ENCODE measurements around the gene CMTM7.

Gene CMTM7

GRCh38 chr3:32422943-32423342 is 31.3 kb downstream of the CMTM7 start:
- no peak overlapping the region for H3K4me3 ChIP-seq (ENCODE audit: low read length)
- TF ChIP-seq CTCF (IDR thresholded peaks at IDR 0.05; ENCODE audit: insufficient read depth, low read depth, low read length, missing control alignments), result no peak
- DNase-seq (ENCODE audit: low read depth), result no peak

DNA sequence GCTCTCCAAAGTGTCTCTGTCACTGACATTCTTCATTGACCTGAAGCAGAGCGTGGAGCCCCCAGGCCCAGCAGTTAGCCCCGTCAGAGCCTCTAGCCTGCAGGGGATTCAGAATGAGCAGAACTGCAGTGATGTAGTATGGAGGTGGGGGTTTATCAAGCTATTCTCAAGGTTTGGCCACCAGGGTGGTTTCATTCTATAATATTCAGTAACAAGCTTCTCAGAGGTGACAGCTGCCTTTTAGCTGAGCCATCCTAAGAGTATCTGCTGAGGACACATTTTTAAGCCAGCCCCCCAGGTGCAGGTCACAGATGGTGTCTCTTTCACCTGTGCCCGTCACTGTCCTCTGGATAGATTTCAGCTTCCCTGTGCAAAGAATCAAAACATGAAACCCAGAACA is 31.9 kb downstream of the CMTM7 start:
- no peak for DNase-seq (ENCODE audit: low read depth)
- TF ChIP-seq CTCF (IDR thresholded peaks at IDR 0.05; ENCODE audit: insufficient read depth, low read depth, low read length, missing control alignments), result no peak
- H3K4me3 ChIP-seq (ENCODE audit: low read length), result no peak overlapping the region

GRCh38 chr3:32423956-32424557 is 32.4 kb downstream of the CMTM7 start:
- TF ChIP-seq CTCF (IDR thresholded peaks at IDR 0.05; ENCODE audit: insufficient read depth, low read depth, low read length, missing control alignments), result no peak
- no peak for DNase-seq (ENCODE audit: low read depth)
- H3K4me3 ChIP-seq (ENCODE audit: low read length), result no peak overlapping the region

DNA sequence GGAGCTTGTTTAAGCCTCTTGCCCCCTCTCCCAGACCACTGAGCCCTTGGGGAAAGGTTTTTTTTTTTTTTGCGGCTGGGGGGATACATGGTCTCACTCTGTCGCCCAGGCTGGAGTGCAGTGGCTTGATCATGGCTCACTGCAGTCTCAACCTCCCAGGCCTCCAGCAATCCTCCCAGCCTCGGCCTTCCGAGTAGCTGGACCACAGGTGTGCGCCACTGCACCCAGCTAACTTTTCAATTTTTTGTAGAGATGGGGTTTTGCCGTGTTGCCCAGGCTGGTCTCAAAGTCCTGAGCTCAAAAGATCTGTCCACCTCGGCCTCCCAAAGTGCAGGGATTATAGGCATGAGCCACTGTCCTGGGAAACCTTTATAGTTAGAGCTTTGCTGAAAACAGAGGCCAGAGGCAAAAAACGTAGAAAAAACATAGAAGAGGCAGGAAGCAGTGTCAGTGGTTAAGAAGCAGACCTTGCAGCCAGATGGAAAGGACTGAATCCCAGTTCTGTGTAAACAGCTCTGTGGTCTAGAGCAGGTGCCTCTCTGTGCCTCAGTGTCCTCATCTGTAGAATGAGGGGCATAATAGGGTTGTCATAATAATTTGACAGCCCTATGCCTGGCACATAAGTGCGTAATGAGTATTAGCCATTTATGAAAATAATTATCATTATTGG is 33.1 kb downstream of the CMTM7 start:
- H3K4me3 ChIP-seq (ENCODE audit: low read length), result no peak overlapping the region
- no peak for DNase-seq (ENCODE audit: low read depth)
- TF ChIP-seq CTCF (IDR thresholded peaks at IDR 0.05; ENCODE audit: insufficient read depth, low read depth, low read length, missing control alignments), result no peak

GRCh38 chr3:32428092-32429068 is 36.7 kb downstream of the CMTM7 start:
- no peak for DNase-seq (ENCODE audit: low read depth)
- TF ChIP-seq CTCF (IDR thresholded peaks at IDR 0.05; ENCODE audit: insufficient read depth, low read depth, low read length, missing control alignments), result no peak
- H3K4me3 ChIP-seq (ENCODE audit: low read length), result no peak overlapping the region

DNA sequence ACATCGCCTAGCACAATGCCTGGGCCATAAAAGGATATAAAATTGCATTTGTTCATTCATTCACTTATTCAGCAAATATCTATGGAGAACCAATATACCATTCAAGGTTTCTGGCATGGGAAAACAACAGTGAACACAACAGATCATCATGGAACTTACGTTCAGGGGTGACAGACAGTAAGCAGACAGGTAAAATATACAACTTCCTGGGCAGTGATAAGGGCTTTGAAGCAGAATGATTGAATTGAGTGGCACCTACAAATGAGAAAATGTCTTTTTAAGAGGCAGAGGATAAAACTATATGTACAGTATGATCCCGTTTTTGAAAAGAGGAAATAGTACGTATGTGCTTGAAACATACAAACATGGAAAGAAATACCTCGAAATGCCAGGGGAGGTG is 39.2 kb downstream of the CMTM7 start:
- H3K4me3 ChIP-seq (ENCODE audit: low read length), result no peak overlapping the region
- TF ChIP-seq CTCF (IDR thresholded peaks at IDR 0.05; ENCODE audit: insufficient read depth, low read depth, low read length, missing control alignments), result no peak
- DNase-seq (ENCODE audit: low read depth), result no peak
